Tibial nerve (tissue), 4 donors: ENCODE data around the gene ALKBH4. TPM values are rescaled to one million over a fixed set of nuclear protein-coding genes. Genes with fewer than 3 reads are reported as not detected.

Experiments used
- DNase-seq, 2 donors: peaks; one replicate each; pipeline ENCODE4 v3.0.0-alpha.2; 2019; ENCODE audit warnings: low spot score in 2 of 2
- H3K27ac ChIP-seq, 4 donors: fragments of 200-600 bp; sonication (generic) in 3 of 4; one replicate each; pipeline ENCODE4 v1.5.1; 2017 to 2019; ENCODE audit warnings: mild to moderate bottlenecking in 1 of 4
- H3K27me3 ChIP-seq, 2 donors: fragments of 200-600 bp; sonication (generic) in 1 of 2; one replicate each; pipeline versions ENCODE4 v1.5.1 to v1.6.0; 2017 to 2019
- H3K36me3 ChIP-seq, 3 donors: fragments of 200-600 bp; sonication (generic); one replicate each; pipeline ENCODE4 v1.5.1; 2018 to 2019
- H3K4me1 ChIP-seq, 4 donors: fragments of 200-600 bp; sonication (generic) in 3 of 4; one replicate each; pipeline ENCODE4 v1.5.1; 2017 to 2019
- H3K4me3 ChIP-seq, 4 donors: fragments of 200-600 bp; sonication (generic) in 3 of 4; one replicate each; pipeline ENCODE4 v1.5.1; 2017 to 2019; ENCODE audit warnings: mild to moderate bottlenecking in 1 of 4, moderate library complexity in 1 of 4
- H3K9me3 ChIP-seq, 4 donors: fragments of 200-600 bp; sonication (generic) in 3 of 4; one replicate each; pipeline ENCODE4 v1.5.1; 2017 to 2019
- CTCF ChIP-seq, 5 experiments: fragments of 200-600 bp in 3 of 5; fragments of 450-650 bp in 2 of 5; sonication (generic) in 3 of 5; IDR thresholded peaks; one replicate each; pipeline ENCODE4 v1.5.1; 2016 to 2019; ENCODE audit warnings: antibody characterized with exemption in 5 of 5, mild to moderate bottlenecking in 3 of 5, moderate library complexity in 2 of 5
- EP300 ChIP-seq, 2 donors: sonication (generic); formaldehyde crosslinking; IDR thresholded peaks; one replicate each; pipeline ENCODE4 v1.6.1; 2017; ENCODE audit warnings: antibody characterized with exemption in 2 of 2, mild to moderate bottlenecking in 1 of 2
- POLR2A ChIP-seq, 2 donors: fragments of 450-650 bp; IDR thresholded peaks; one replicate each; pipeline ENCODE4 v1.6.1; 2017; ENCODE audit warnings: antibody characterized with exemption in 2 of 2, mild to moderate bottlenecking in 2 of 2, moderate library complexity in 2 of 2
- WGBS, 2 donors: methylation state at CpG; one replicate each; pipeline ENCODE4 v1.1.5; 2018; 5-methylcytosine and 5-hydroxymethylcytosine counted together
- total RNA-seq, 4 donors: library from RNA; depleted of rRNA; stranded (reverse); fragments of >200 nt; gene quantifications; one replicate each; pipeline ENCODE4 v1.1.0, GENCODE V29; 2016

The ALKBH4 gene
- total RNA-seq, 4 donors from 2014 or later = 17.4 to 21.0 (median 19.1) TPM

GRCh38 chr7:102446387-102447156 is 18.1 kb downstream of the ALKBH4 start:
- Histone ChIP-seq H3K36me3 (peaks cover 0 to 61% (median 8%) of the 10 kb centered on the region in 3 donors), H3K9me3 (no peaks in the 10 kb centered on the region), H3K27me3 (no peaks in the 10 kb centered on the region), H3K27ac (no peak overlapping the region), H3K4me1 (no peaks in the 10 kb centered on the region), H3K4me3 (no peak overlapping the region)
- DNase-seq = no peak
- TF ChIP-seq EP300 (IDR thresholded peaks at IDR 0.05) (no peak), CTCF (IDR thresholded peaks at IDR 0.05) (no peak), POLR2A (IDR thresholded peaks at IDR 0.05) (no peak)
- WGBS, 2 donors = 93% methylated on average over 13 to 33 of the region's 41 CpGs

- no peak overlapping the region for H3K27ac ChIP-seq
- H3K36me3 ChIP-seq = peaks cover 0 to 69% (median 8%) of the 10 kb centered on the region in 3 donors
- WGBS, 2 donors = 88 to 94% methylated on average over 2 of the region's 2 CpGs
- H3K4me1 ChIP-seq = no peaks in the 10 kb centered on the region
- H3K27me3 ChIP-seq = no peaks in the 10 kb centered on the region
- no peak overlapping the region for H3K4me3 ChIP-seq
- no peak for TF ChIP-seq CTCF (IDR thresholded peaks at IDR 0.05)
- no peak for TF ChIP-seq POLR2A (IDR thresholded peaks at IDR 0.05)
- TF ChIP-seq EP300 (IDR thresholded peaks at IDR 0.05) = no peak
- DNase-seq = no peak
- no peaks in the 10 kb centered on the region for H3K9me3 ChIP-seq
Observed at GRCh38 chr7:102445674-102446071, 19.0 kb downstream of the ALKBH4 start.

GRCh38 chr7:102444961-102445673 is 19.5 kb downstream of the ALKBH4 start:
- Histone ChIP-seq H3K36me3 (peaks cover 0 to 75% (median 8%) of the 10 kb centered on the region in 3 donors), H3K27me3 (no peaks in the 10 kb centered on the region), H3K4me1 (no peaks in the 10 kb centered on the region), H3K27ac (no peak overlapping the region), H3K4me3 (no peak overlapping the region), H3K9me3 (no peaks in the 10 kb centered on the region)
- 90 to 93% methylated on average over 17 of the region's 17 CpGs for WGBS, 2 donors
- no peak for TF ChIP-seq POLR2A (IDR thresholded peaks at IDR 0.05)
- no peak for TF ChIP-seq EP300 (IDR thresholded peaks at IDR 0.05)
- DNase-seq = no peak

- TF ChIP-seq CTCF (IDR thresholded peaks at IDR 0.05) (no peak), POLR2A (IDR thresholded peaks at IDR 0.05) (no peak), EP300 (IDR thresholded peaks at IDR 0.05) (no peak)
- H3K27me3 ChIP-seq = no peaks in the 10 kb centered on the region
- H3K4me3 ChIP-seq = no peak overlapping the region
- DNase-seq = no peak
- H3K27ac ChIP-seq = no peak overlapping the region
- 68 to 76% methylated on average over 17 of the region's 17 CpGs for WGBS, 2 donors
- H3K9me3 ChIP-seq = no peaks in the 10 kb centered on the region
- H3K4me1 ChIP-seq = no peaks in the 10 kb centered on the region
- H3K36me3 ChIP-seq = peaks cover 0 to 58% (median 0%) of the 10 kb centered on the region in 3 donors
Observed at GRCh38 chr7:102439963-102440795, 24.5 kb downstream of the ALKBH4 start.

- Histone ChIP-seq H3K4me3 (no peak overlapping the region), H3K4me1 (peaks cover 0 to 25% (median 8%) of the 10 kb centered on the region in 4 donors), H3K27me3 (no peaks in the 10 kb centered on the region), H3K9me3 (no peaks in the 10 kb centered on the region), H3K36me3 (peaks cover 0 to 25% (median 0%) of the 10 kb centered on the region in 3 donors), H3K27ac (no peak overlapping the region)
- DNase-seq = no peak
- no peak for TF ChIP-seq EP300 (IDR thresholded peaks at IDR 0.05)
- TF ChIP-seq CTCF (IDR thresholded peaks at IDR 0.05) = no peak
- no peak for TF ChIP-seq POLR2A (IDR thresholded peaks at IDR 0.05)
- 87 to 88% methylated on average over 10 of the region's 10 CpGs for WGBS, 2 donors
Observed at GRCh38 chr7:102436118-102436517, 28.5 kb downstream of the ALKBH4 start.
